Measurements from ENCODE around the gene RETREG2.

The RETREG2 gene

DNA sequence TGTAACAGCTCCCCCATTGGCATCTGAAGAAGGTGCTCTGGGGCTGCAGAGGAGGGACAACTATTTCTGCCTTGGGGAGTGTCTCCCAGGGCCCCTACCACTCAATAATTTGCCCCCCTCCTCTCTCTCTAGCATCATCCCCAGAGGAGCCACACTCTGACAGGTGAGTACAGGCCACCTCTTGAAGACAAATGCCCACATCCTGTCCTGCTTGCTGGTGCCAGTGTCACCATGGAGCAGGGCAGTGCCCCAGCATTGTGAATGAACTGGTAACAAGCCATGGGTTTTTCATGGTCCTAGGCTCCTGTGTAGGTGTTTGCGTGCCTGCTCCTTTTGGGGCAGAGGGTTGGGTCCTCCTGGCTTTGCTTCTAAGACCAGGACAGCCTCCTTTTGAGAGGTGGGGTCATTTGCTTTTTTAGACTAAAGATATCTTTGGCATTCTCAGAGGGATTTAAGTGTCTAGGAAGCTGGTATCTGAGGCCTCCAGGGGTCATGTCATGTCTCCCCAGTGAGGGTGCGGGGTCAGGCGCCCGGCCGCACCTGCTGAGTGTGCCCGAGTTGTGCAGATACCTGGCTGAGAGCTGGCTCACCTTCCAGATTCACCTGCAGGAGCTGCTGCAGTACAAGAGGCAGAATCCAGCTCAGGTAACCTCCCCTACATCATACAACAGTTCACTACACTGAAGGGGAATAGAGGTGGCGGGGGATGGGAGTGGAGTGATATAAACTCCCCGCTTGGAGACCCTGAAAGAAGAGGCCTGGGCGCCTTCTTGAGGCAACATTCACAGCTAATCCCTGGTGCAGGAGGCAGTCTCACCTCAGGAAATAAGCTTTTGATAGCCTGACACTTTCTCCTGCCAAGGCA lies 1.8 kb downstream of the RETREG2 start:
- H3K27ac Mint-ChIP-seq = no peak overlapping the region
- peak overlapping the region; percentile 87 to 99 (median 96) for H3K4me3 Mint-ChIP-seq
- peaks cover 3% of the 10 kb centered on the region for H3K27me3 Mint-ChIP-seq (ENCODE audit: low read depth)
- peaks cover 36% of the 10 kb centered on the region for H3K36me3 Mint-ChIP-seq (ENCODE audit: low read depth)
- H3K4me1 Mint-ChIP-seq = peaks cover 28% of the 10 kb centered on the region
- TF ChIP-seq, protein P1, sequence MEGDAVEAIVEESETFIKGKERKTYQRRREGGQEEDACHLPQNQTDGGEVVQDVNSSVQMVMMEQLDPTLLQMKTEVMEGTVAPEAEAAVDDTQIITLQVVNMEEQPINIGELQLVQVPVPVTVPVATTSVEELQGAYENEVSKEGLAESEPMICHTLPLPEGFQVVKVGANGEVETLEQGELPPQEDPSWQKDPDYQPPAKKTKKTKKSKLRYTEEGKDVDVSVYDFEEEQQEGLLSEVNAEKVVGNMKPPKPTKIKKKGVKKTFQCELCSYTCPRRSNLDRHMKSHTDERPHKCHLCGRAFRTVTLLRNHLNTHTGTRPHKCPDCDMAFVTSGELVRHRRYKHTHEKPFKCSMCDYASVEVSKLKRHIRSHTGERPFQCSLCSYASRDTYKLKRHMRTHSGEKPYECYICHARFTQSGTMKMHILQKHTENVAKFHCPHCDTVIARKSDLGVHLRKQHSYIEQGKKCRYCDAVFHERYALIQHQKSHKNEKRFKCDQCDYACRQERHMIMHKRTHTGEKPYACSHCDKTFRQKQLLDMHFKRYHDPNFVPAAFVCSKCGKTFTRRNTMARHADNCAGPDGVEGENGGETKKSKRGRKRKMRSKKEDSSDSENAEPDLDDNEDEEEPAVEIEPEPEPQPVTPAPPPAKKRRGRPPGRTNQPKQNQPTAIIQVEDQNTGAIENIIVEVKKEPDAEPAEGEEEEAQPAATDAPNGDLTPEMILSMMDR (IDR thresholded peaks at IDR 0.05; ENCODE audit: unreplicated experiment in 3 of 3) = no peak
- no peaks in the 10 kb centered on the region for H3K9me3 Mint-ChIP-seq

DNA sequence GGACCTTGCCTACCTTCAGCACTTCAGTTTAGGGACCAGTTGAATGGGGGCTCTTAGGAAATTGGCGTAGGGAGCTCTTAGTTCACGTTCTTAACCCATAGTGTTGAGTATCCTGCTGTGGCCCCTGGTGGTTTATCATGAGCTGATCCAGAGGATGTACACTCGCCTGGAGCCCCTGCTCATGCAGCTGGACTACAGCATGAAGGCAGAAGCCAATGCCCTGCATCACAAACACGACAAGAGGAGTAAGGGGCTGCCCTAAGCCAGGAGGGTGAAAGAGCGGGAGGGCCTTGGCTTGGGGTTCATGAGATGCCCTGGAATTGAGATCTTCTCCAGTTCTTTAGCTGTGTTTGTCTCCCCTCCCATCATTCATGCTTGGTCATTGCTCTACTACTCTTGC lies 2.9 kb downstream of the RETREG2 start:
- peaks cover 3% of the 10 kb centered on the region for H3K27me3 Mint-ChIP-seq (ENCODE audit: low read depth)
- H3K4me3 Mint-ChIP-seq = peak overlapping the region; percentile 70 to 96 (median 87)
- H3K27ac Mint-ChIP-seq = no peak overlapping the region
- peaks cover 23% of the 10 kb centered on the region for H3K4me1 Mint-ChIP-seq
- peaks cover 45% of the 10 kb centered on the region for H3K36me3 Mint-ChIP-seq (ENCODE audit: low read depth)
- TF ChIP-seq, protein P1 (IDR thresholded peaks at IDR 0.05; ENCODE audit: unreplicated experiment in 3 of 3) = no peak
- H3K9me3 Mint-ChIP-seq = no peaks in the 10 kb centered on the region

DNA sequence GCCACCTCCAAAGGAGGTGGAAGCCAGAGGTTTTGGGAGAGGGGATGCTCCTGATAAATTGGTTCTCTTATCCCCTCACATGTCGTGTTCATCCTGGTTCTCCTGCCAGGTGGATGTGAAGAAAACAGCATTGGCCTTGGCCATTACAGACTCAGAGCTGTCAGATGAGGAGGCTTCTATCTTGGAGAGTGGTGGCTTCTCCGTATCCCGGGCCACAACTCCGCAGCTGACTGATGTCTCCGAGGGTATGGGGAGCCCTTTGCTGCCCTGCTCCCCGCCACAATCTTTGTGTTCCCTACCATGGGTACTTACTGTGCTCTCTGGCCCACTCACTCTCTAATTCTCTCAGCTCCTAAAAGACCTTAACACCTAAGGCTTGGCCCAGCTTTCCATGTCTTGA lies 3.5 kb downstream of the RETREG2 start:
- H3K4me1 Mint-ChIP-seq = peaks cover 21% of the 10 kb centered on the region
- H3K36me3 Mint-ChIP-seq (ENCODE audit: low read depth) = peaks cover 45% of the 10 kb centered on the region
- TF ChIP-seq, protein P1 (IDR thresholded peaks at IDR 0.05; ENCODE audit: unreplicated experiment in 3 of 3) = no peak
- H3K27me3 Mint-ChIP-seq (ENCODE audit: low read depth) = peaks cover 3% of the 10 kb centered on the region
- peak overlapping the region; percentile 55 to 74 (median 61) for H3K4me3 Mint-ChIP-seq
- no peaks in the 10 kb centered on the region for H3K9me3 Mint-ChIP-seq
- no peak overlapping the region for H3K27ac Mint-ChIP-seq

DNA sequence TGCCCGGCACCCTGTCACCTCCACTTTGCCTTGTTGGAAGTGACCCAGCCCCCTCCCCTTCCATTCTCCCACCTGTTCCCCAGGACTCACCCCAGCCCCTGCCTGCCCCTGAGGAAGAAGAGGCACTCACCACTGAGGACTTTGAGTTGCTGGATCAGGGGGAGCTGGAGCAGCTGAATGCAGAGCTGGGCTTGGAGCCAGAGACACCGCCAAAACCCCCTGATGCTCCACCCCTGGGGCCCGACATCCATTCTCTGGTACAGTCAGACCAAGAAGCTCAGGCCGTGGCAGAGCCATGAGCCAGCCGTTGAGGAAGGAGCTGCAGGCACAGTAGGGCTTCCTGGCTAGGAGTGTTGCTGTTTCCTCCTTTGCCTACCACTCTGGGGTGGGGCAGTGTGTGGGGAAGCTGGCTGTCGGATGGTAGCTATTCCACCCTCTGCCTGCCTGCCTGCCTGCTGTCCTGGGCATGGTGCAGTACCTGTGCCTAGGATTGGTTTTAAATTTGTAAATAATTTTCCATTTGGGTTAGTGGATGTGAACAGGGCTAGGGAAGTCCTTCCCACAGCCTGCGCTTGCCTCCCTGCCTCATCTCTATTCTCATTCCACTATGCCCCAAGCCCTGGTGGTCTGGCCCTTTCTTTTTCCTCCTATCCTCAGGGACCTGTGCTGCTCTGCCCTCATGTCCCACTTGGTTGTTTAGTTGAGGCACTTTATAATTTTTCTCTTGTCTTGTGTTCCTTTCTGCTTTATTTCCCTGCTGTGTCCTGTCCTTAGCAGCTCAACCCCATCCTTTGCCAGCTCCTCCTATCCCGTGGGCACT lies 4.5 kb downstream of the RETREG2 start:
- TF ChIP-seq, protein P1 (IDR thresholded peaks at IDR 0.05; ENCODE audit: unreplicated experiment in 3 of 3) = no peak
- H3K36me3 Mint-ChIP-seq (ENCODE audit: low read depth) = peaks cover 45% of the 10 kb centered on the region

DNA sequence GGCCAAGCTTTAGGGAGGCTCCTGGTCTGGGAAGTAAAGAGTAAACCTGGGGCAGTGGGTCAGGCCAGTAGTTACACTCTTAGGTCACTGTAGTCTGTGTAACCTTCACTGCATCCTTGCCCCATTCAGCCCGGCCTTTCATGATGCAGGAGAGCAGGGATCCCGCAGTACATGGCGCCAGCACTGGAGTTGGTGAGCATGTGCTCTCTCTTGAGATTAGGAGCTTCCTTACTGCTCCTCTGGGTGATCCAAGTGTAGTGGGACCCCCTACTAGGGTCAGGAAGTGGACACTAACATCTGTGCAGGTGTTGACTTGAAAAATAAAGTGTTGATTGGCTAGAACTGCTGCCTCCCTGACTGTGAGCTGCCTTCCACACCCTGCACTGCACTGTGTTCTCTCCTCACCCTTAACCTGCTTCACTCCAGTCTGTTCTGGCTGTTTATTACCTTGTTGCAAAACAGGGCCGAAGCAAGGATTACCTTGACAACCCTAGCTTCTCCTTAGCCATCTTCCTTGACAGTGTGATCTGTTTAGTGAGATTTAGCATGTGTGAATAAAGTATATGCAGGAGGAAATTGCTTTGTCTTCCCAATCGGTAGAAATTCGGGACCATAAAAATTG lies 5.2 kb downstream of the RETREG2 start:
- Mint-ChIP-seq H3K4me1 (peaks cover 14% of the 10 kb centered on the region), H3K27ac (peak overlapping the region in 1 of 3 experiments; percentile 56)
- TF ChIP-seq, protein P1 (IDR thresholded peaks at IDR 0.05; ENCODE audit: unreplicated experiment in 3 of 3) = no peak

More for the DNA sequence above, 4.5 kb downstream of the RETREG2 start:
- Mint-ChIP-seq H3K4me1 (peaks cover 17% of the 10 kb centered on the region), H3K9me3 (no peaks in the 10 kb centered on the region), H3K4me3 (peak overlapping the region in 2 of 3 experiments; percentile 45 to 46), H3K27me3 (ENCODE audit: low read depth) (peaks cover 3% of the 10 kb centered on the region), H3K27ac (peak overlapping the region in 1 of 3 experiments; percentile 56)

More for the DNA sequence above, 5.2 kb downstream of the RETREG2 start:
- Mint-ChIP-seq H3K36me3 (ENCODE audit: low read depth) (peaks cover 45% of the 10 kb centered on the region), H3K4me3 (peak overlapping the region in 2 of 3 experiments; percentile 45 to 66), H3K27me3 (ENCODE audit: low read depth) (peaks cover 3% of the 10 kb centered on the region), H3K9me3 (no peaks in the 10 kb centered on the region)

All from nephron (organoid).